B cell (primary cell): Measurements from ENCODE around the gene ZNF496. TPM values are rescaled to one million over a fixed set of nuclear protein-coding genes. Genes with fewer than 3 reads are reported as not detected.

ENCODE experiments used
- ATAC-seq: fragments of 200-7000 bp; cut with Tn5 transposase; one replicate; pipeline ENCODE4 v1.10.0; 2021; ENCODE audit warnings: low read depth, mild to moderate bottlenecking, moderate number of reproducible peaks, moderate library complexity
- CTCF ChIA-PET: fragments of 350-600 bp; sonication (Branson Sonifier 250); formaldehyde crosslinking; loops from one replicate; lab custom pipeline; 2021; ENCODE audit warnings: antibody characterized with exemption, inconsistent platforms; lab: Charles Lee
- POLR2A ChIA-PET: fragments of 350-600 bp; sonication (Branson Sonifier 250); formaldehyde crosslinking; loops from one replicate; lab custom pipeline; 2021; ENCODE audit warnings: antibody characterized with exemption; lab: Charles Lee
- DNase-seq: peaks from one replicate; pipeline ENCODE4 v3.0.0; 2013
- H2AFZ ChIP-seq: 2 replicates; pipeline ENCODE4 v1.6.1; 2012; ENCODE audit warnings: mild to moderate bottlenecking, low read depth, low read length; ENCODE audit not compliant: insufficient read depth, poor library complexity, severe bottlenecking
- H3K27ac ChIP-seq, 2 donors: 1 replicate in 1 of 2; 2 replicates in 1 of 2; pipeline ENCODE4 v1.5.1; 2012 to 2013; ENCODE audit warnings: low read length in 2 of 2, mild to moderate bottlenecking in 2 of 2, moderate library complexity in 1 of 2
- H3K27me3 ChIP-seq, 4 experiments: fragments of 200-600 bp in 1 of 4; sonication (generic) in 1 of 4; replicated peaks in 1 of 4; 1 replicate in 2 of 4; 2 replicates in 2 of 4; pipeline versions ENCODE4 v1.6.1 to v1.7.0; 2013 to 2016; ENCODE audit warnings: low read length in 3 of 4, mild to moderate bottlenecking in 2 of 4, mixed read lengths in 1 of 4, moderate library complexity in 1 of 4; ENCODE audit not compliant: insufficient read depth in 4 of 4, control insufficient read depth in 3 of 4; ENCODE audit errors: control extremely low read depth in 1 of 4
- H3K36me3 ChIP-seq, 2 experiments: replicated peaks in 1 of 2; 1 replicate in 1 of 2; 2 replicates in 1 of 2; pipeline versions ENCODE4 v1.6.1 to v1.7.1; 2013; ENCODE audit warnings: low read length in 1 of 2; ENCODE audit not compliant: insufficient read depth in 2 of 2, control insufficient read depth in 1 of 2; ENCODE audit errors: control extremely low read depth in 1 of 2, extremely low read depth in 1 of 2
- H3K4me1 ChIP-seq, 2 donors: fragments of 200-600 bp in 1 of 2; sonication (generic) in 1 of 2; 1 replicate in 1 of 2; 2 replicates in 1 of 2; pipeline versions ENCODE4 v1.5.1 to v1.6.1; 2013 to 2017; ENCODE audit warnings: low read length in 2 of 2; ENCODE audit not compliant: control insufficient read depth in 2 of 2, insufficient read depth in 2 of 2
- H3K4me2 ChIP-seq: replicated peaks from 2 replicates; pipeline ENCODE3; 2012; ENCODE audit warnings: mild to moderate bottlenecking, low read depth, low read length; ENCODE audit not compliant: poor library complexity, severe bottlenecking
- H3K4me3 ChIP-seq, 5 experiments: fragments of 200-600 bp in 1 of 5; sonication (generic) in 1 of 5; 1 replicate in 3 of 5; 2 replicates in 2 of 5; pipeline versions ENCODE4 v1.5.1 to v1.7.0; 2011 to 2016; ENCODE audit warnings: low read length in 4 of 5, mild to moderate bottlenecking in 4 of 5, low read depth in 2 of 5, control low read depth in 1 of 5, moderate library complexity in 1 of 5; ENCODE audit not compliant: insufficient read depth in 1 of 5; ENCODE audit errors: control extremely low read depth in 1 of 5, extremely low read depth in 1 of 5
- H3K79me2 ChIP-seq: fragments of 200-600 bp; sonication (generic); one replicate; pipeline ENCODE4 v1.6.0; 2016; ENCODE audit warnings: low read length; ENCODE audit not compliant: control insufficient read depth, insufficient read depth
- H3K9ac ChIP-seq: fragments of 200-600 bp; sonication (generic); 2 replicates; pipeline ENCODE4 v1.6.1; 2017; ENCODE audit warnings: mild to moderate bottlenecking, low read length, moderate library complexity
- H3K9me3 ChIP-seq, 3 donors: one replicate each; pipeline versions ENCODE4 v1.6.1 to v1.7.1; 2013; ENCODE audit warnings: low read length in 2 of 3; ENCODE audit not compliant: control insufficient read depth in 2 of 3, insufficient read depth in 1 of 3; ENCODE audit errors: control extremely low read depth in 1 of 3
- H4K20me1 ChIP-seq: 2 replicates; pipeline ENCODE4 v1.6.0; 2012; ENCODE audit warnings: mild to moderate bottlenecking, low read length; ENCODE audit not compliant: insufficient read depth, control insufficient read depth, poor library complexity, severe bottlenecking
- H3K27ac Mint-ChIP-seq: one replicate; pipeline ENCODE4 v1.8.0; 2021; ENCODE audit warnings: mixed read lengths
- H3K27me3 Mint-ChIP-seq: one replicate; pipeline ENCODE4 v1.8.0; 2021; ENCODE audit warnings: mixed read lengths
- H3K4me1 Mint-ChIP-seq: one replicate; pipeline ENCODE4 v1.8.0; 2021; ENCODE audit warnings: mixed read lengths
- H3K4me3 Mint-ChIP-seq: one replicate; pipeline ENCODE4 v1.8.0; 2021; ENCODE audit warnings: mixed read lengths
- H3K9me3 Mint-ChIP-seq: one replicate; pipeline ENCODE4 v1.8.0; 2022; ENCODE audit warnings: mixed read lengths; ENCODE audit not compliant: insufficient read depth
- EZH2 ChIP-seq: IDR thresholded peaks from 2 replicates; pipeline ENCODE4 v1.6.1; 2012; ENCODE audit warnings: borderline replicate concordance, low read depth, mild to moderate bottlenecking, moderate library complexity, low read length; ENCODE audit not compliant: insufficient read depth, poor library complexity, severe bottlenecking
- WGBS: methylation state at CpG from one replicate; pipeline ENCODE4 v1.1.5; 2013; ENCODE audit warnings: missing lambda C conversion rate; ENCODE audit not compliant: insufficient coverage; 5-methylcytosine and 5-hydroxymethylcytosine counted together
- intact Hi-C: fragments of 100-400 bp; cut with micrococcal nuclease; formaldehyde crosslinking; loops from one replicate; pipeline ENCODE4 v1.10.0; 2022
- polyA plus RNA-seq: library from polyadenylated mRNA; depleted of rRNA; stranded (reverse); fragments of >200 nt; gene quantifications from 2 replicates; pipeline ENCODE4 v1.2.3, GENCODE V29; 2012
- total RNA-seq, 2 donors: library from RNA; stranded (reverse); fragments of 120-200 nt in 1 of 2; gene quantifications; 1 replicate in 1 of 2; 2 replicates in 1 of 2; pipeline versions ENCODE4 v1.2.3 to v1.2.4, GENCODE V29; 2013 to 2022
- TF ChIP-seq, protein P1 (sequence below): fragments of 200-600 bp; IDR thresholded peaks from one replicate; pipeline ENCODE4 v1.8.0; 2022; ENCODE audit warnings: antibody characterized with exemption, mild to moderate bottlenecking

ZNF496 gene
- total and polyA plus RNA-seq, 2 donors (not counting 1 experiment from before 2014, with no cell fraction given) = 9.9 to 22.6 TPM

DNA sequence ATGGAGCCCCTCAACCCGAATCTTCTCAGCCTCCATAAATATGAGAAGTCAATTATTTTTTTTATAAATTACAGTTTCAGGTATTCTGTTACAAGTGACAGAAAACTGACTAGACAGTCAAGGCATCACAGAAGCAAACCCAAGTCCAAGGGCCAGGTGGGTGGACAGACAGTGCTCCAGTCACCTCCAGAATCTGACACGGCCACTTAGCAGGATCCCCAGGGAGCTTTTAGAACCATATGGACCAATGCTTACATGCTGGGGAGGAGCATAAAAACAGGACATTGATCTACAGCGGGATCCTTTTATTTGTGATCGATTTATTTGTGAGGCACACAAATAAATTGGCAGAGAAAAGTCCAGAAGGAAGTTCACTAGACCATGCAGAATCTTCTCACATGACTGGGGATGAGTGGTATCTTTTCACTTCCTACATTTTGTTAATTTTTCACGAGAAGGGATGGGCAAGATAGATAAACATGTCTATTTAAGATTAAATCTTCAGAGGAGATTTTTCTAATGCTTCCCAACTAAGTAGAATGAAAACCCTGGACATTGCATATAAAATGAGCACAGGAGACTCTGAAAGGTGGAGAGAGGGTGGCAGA lies 15.0 kb downstream of the ZNF496 start:
- H3K4me3 ChIP-seq = no peak overlapping the region
- no peaks in the 10 kb centered on the region for H4K20me1 ChIP-seq
- H3K4me3 Mint-ChIP-seq = peak overlapping the region; percentile 38
- no peak for ATAC-seq
- H3K9ac ChIP-seq = no peak overlapping the region
- TF ChIP-seq, protein P1, sequence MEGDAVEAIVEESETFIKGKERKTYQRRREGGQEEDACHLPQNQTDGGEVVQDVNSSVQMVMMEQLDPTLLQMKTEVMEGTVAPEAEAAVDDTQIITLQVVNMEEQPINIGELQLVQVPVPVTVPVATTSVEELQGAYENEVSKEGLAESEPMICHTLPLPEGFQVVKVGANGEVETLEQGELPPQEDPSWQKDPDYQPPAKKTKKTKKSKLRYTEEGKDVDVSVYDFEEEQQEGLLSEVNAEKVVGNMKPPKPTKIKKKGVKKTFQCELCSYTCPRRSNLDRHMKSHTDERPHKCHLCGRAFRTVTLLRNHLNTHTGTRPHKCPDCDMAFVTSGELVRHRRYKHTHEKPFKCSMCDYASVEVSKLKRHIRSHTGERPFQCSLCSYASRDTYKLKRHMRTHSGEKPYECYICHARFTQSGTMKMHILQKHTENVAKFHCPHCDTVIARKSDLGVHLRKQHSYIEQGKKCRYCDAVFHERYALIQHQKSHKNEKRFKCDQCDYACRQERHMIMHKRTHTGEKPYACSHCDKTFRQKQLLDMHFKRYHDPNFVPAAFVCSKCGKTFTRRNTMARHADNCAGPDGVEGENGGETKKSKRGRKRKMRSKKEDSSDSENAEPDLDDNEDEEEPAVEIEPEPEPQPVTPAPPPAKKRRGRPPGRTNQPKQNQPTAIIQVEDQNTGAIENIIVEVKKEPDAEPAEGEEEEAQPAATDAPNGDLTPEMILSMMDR = no peak
- TF ChIP-seq EZH2 = no peak
- no peaks in the 10 kb centered on the region for H3K27me3 ChIP-seq
- no peaks in the 10 kb centered on the region for H3K27me3 Mint-ChIP-seq
- H3K4me2 ChIP-seq = peak overlapping the region; percentile 51
- H3K9me3 ChIP-seq = no peaks in the 10 kb centered on the region
- H3K36me3 ChIP-seq = peaks cover 2 to 3% of the 10 kb centered on the region in 2 experiments
- no peak overlapping the region for H2AFZ ChIP-seq
- H3K9me3 Mint-ChIP-seq = no peaks in the 10 kb centered on the region
- DNase-seq = peak; percentile 13
- H3K4me1 ChIP-seq = peaks cover 18 to 24% of the 10 kb centered on the region in 2 donors
- peak overlapping the region in 1 of 2 donors; percentile 50 for H3K27ac ChIP-seq
- 69% methylated on average over 3 of the region's 5 CpGs for WGBS
- peak overlapping the region; percentile 11 for H3K27ac Mint-ChIP-seq
- intact Hi-C loops = no loop called here
- no peaks in the 10 kb centered on the region for H3K79me2 ChIP-seq
- ChIA-PET CTCF (no interaction called here), POLR2A (no interaction called here)
- H3K4me1 Mint-ChIP-seq = peaks cover 28% of the 10 kb centered on the region

DNA sequence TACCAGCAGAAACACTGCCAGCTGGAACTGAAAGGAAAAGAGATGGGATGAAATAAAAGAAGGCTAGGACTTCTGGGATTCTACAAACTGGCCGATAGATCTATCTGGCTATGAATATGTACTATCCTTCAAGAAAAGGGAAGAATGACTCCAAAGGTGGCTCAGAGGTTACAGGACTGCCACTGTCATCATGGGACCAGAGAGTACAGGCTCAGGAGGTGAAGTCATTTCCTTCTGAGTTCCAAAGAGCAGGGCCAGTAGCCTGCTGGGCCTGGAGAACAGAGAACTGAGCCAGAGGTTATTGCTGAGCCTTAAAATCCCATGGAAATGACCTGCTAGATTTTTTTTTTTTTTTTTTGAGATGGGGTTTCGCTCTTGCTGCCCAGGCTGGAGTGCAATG lies 27.6 kb downstream of the ZNF496 start:
- intact Hi-C loops = no loop called here
- POLR2A ChIA-PET = no interaction called here
- TF ChIP-seq, protein P1 = no peak
- TF ChIP-seq EZH2 = no peak

More for the DNA sequence above, 27.6 kb downstream of the ZNF496 start:
- no peak overlapping the region for H3K4me2 ChIP-seq
- Mint-ChIP-seq H3K27me3 (no peaks in the 10 kb centered on the region), H3K4me1 (no peaks in the 10 kb centered on the region), H3K27ac (no peak overlapping the region), H3K9me3 (no peaks in the 10 kb centered on the region), H3K4me3 (no peak overlapping the region)
- H3K27me3 ChIP-seq = no peaks in the 10 kb centered on the region
- no peaks in the 10 kb centered on the region for H3K9me3 ChIP-seq
- no peak overlapping the region for H3K4me3 ChIP-seq
- no peak overlapping the region for H2AFZ ChIP-seq
- no peaks in the 10 kb centered on the region for H3K4me1 ChIP-seq
- DNase-seq (no peak), ATAC-seq (no peak)
- peaks cover 0 to 15% of the 10 kb centered on the region in 2 experiments for H3K36me3 ChIP-seq
- no peaks in the 10 kb centered on the region for H4K20me1 ChIP-seq
- no peaks in the 10 kb centered on the region for H3K79me2 ChIP-seq
- H3K9ac ChIP-seq = no peak overlapping the region
- CTCF ChIA-PET = no interaction called here
- WGBS = no CpG with 5 or more reads among the region's 2 CpGs
- no peak overlapping the region for H3K27ac ChIP-seq
